AG09309 (cell line): ENCODE measurements around the gene HSPG2.

Experiments used
- DNase-seq: peaks from one replicate; pipeline ENCODE4 v3.0.0-alpha.2; 2010; ENCODE audit warnings: low read depth
- H3K4me3 ChIP-seq: 2 replicates; pipeline ENCODE4 v1.5.1; 2011; ENCODE audit warnings: mild to moderate bottlenecking, low read depth, low read length, moderate library complexity; ENCODE audit not compliant: control insufficient read depth
- TF ChIP-seq, protein P1 (sequence below): IDR thresholded peaks from 2 replicates; pipeline ENCODE4 v1.5.1; 2011; ENCODE audit warnings: mild to moderate bottlenecking, low read depth, low read length, inconsistent platforms; ENCODE audit not compliant: insufficient read depth, control insufficient read depth; ENCODE audit errors: missing control alignments

Gene HSPG2

DNA sequence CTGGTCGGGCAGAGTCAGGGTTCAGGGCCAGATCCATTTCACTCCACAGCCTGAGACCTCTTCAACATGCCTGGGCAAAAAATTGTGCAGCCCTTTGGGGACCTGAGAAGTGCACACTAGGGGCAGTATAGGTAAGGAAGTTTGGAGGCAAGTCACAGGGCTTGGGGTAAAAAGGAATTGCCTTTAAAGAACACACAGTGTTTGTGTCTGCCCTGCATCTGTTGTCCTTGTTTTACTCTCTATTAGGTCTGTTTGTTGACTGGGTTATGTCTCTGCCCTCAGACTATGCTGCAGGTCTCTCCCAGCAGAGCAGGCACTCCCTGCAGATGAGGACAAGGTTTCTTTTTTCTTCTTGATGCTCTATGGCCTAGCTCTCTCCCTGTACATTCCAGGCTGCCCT, 103.0 kb downstream of the HSPG2 start:
- TF ChIP-seq, protein P1, sequence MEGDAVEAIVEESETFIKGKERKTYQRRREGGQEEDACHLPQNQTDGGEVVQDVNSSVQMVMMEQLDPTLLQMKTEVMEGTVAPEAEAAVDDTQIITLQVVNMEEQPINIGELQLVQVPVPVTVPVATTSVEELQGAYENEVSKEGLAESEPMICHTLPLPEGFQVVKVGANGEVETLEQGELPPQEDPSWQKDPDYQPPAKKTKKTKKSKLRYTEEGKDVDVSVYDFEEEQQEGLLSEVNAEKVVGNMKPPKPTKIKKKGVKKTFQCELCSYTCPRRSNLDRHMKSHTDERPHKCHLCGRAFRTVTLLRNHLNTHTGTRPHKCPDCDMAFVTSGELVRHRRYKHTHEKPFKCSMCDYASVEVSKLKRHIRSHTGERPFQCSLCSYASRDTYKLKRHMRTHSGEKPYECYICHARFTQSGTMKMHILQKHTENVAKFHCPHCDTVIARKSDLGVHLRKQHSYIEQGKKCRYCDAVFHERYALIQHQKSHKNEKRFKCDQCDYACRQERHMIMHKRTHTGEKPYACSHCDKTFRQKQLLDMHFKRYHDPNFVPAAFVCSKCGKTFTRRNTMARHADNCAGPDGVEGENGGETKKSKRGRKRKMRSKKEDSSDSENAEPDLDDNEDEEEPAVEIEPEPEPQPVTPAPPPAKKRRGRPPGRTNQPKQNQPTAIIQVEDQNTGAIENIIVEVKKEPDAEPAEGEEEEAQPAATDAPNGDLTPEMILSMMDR: no peak
- no peak overlapping the region for H3K4me3 ChIP-seq
- no peak for DNase-seq

DNA sequence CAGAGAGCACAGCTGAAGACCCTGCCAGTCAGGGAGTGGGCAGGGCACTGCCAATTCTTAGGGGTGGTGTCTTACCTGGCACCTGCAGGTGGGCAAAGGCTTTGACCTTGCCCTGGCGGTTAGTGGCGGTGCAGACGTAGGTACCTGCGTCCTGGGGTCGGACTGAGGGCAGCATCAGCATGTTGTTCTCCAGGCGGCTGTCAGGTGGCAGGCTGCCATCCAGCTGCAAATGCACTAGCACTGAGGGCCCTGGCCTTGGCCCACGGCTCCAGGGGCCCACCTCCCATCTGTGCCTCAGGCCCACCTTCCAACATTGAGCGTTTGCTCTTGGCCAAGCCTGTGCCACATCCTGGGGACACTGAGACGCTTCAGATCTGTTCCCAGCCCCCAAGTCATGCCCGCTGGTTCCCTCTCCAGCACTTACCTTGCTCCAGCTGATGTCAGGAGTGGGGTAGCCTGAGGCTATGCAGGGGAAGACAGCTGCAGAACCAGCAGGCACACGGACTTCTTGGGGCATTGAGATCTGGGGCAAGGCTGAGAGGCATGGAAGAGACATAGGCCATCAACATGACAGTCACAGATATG, 103.6 kb downstream of the HSPG2 start:
- no peak overlapping the region for H3K4me3 ChIP-seq
- TF ChIP-seq, protein P1: no peak
- DNase-seq: no peak

DNA sequence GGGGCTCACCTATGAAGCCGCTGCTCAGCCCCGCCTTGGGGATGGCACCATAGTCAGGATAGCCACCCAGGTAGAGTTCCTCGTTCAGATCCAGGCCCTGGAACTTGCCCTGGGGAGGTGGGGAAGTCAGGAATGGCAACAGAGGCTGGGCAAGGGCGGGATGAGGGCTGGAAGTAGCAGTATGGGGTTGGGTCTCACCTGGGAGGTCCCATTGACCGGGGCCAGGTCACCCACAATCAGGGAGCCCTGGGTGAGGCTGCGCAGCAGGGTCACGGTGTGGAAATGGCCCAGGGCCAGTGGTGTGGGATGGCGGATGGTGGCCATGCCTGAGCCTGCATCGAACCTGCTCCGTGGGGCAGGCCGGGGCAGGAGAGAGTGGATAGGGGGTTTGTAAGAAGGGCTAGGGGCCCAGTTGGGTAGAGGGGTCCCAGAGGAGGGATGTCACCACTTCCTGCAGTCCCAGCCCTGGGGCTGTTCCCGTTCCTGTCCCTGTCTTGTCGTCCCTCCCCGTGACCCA, 105.6 kb downstream of the HSPG2 start:
- DNase-seq: no peak
- H3K4me3 ChIP-seq: no peak overlapping the region
- TF ChIP-seq, protein P1: no peak

DNA sequence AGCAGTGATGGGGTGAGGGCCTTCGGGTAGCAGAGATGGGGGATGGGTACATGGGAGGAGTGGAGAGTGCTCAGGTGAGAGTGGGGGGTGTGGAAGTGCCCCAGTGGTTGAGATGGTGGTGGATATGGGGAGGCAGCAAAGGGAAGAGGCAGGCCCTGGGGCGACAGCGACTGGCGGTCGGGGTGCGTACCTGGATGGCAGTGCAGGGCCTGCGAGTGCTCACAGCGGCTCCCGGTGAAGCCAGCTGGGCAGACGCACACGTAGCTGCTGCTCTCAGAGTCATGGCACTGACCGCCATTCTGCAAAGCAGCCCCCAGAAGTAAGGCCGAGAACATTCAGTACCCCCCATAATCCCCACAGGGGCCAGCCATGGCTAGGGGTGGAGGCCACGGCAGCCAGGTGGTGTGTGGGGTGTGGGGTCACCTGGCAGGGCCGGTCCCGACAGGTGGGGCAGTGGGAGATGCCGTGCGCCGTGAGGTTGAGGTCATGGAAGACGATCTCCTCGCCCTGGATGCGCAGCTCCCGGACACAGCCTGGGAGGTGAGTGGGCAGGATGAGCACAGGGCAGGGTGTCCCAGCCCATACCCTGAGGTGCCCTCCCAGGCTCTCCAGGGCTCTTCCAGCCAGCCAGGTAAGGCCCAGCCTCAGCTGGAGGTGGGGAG, 106.2 kb downstream of the HSPG2 start:
- no peak overlapping the region for H3K4me3 ChIP-seq
- DNase-seq: no peak
- TF ChIP-seq, protein P1: no peak

DNA sequence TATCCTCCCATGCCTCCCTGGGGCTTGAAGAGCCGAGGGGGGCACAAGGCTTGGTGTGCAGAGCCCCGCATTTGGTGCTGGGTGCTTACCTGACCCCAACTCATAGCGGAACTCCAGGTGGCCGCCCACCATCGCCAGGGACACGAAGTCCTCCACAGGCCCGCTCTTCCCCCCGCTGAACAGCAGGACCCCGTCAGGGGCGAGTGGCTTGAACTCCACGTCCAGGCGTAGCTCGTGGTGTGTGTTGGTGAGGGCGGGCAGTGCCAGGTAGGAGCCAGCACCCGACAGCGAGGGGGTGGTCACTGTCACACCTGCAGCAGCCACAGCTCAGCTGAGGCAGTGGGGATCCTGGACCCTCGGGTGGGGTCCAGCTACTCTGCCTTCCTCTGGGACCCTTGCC, 107.8 kb downstream of the HSPG2 start:
- no peak for DNase-seq
- no peak overlapping the region for H3K4me3 ChIP-seq
- TF ChIP-seq, protein P1: no peak

DNA sequence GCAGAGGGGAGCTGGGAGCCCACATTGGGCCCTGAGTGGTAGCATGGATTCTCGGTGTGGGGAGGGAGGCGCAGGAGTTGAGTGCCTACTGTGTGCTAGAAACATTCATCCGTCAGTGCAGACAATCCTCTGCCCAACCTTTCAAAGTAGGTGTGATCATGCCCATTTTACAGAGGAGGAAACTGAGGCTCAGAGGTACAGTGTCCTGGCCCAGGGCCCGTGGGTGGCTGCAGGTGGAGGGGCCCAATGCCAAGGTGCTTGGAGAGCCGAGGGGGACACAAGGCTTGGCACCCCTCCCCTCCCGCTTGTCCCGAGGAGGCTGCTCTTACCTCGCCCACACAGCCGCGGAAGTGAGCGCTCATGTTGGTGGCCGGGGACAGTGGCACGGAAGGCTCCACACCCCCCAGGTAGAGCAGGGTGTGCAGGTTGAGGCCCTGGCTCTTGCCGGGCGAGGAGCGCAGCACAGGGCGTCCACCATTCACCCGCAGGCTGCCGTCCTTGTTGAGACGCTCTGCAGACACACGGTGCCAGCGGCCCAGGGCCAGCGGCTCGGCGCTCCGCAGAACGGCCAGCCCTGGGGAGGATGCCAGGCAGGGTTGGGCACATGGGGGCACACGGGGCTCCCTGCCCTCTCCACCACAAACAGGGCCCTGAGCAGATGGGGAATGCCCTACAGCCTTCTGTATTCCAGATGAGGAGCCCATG, 108.5 kb downstream of the HSPG2 start:
- no peak for DNase-seq
- TF ChIP-seq, protein P1: no peak
- H3K4me3 ChIP-seq: no peak overlapping the region
